Measurements from ENCODE around the gene ESR1.

The ESR1 gene

DNA sequence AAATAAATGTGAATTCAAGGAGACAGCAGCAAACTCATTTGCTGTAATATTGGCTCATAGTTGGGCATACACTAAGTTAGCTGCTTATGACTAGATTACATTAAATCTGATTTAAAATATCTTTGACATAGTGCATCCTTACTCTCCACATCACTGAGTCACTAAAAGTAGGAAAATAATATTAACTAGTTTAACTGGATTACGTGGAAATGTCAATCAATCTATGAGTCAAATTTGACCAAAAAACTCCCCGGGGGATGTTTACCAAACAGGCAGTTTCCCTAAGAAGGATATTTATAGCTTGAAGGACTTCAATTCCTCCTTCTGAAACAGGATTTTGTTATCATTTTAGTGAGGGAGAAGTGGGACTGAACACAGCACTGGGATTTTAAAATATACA is 366.5 kb downstream of the ESR1 start:
- DNase-seq (ENCODE audit: low read depth in 2 of 2): no peak

DNA sequence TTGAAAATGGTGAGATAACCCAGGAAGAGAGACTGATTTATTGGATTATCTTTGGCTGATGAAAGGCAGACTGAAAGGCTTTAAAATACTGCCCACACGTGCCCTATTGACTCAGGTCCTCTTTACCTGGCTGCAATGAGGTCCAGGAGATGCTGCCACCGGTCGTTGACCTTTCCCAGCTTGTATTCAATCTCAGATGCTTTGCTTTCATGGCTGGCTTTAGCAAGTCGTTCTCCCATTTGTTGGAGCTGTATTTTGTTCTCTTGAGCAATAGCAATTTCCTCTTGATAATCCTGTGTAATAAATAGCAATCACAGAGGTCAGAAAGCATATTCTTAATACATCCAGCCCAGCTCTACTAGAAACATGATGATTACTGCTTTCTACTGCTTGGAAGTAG is 368.8 kb downstream of the ESR1 start:
- DNase-seq (ENCODE audit: low read depth in 2 of 2): no peak
